Ascending aorta (tissue), 2 donors: Measurements from ENCODE around the gene ANKRD6. TPM values are rescaled to one million over a fixed set of nuclear protein-coding genes. Genes with fewer than 3 reads are reported as not detected.

ENCODE experiments used
- DNase-seq, 2 donors: peaks; one replicate each; pipeline ENCODE4 v3.0.0-alpha.2; 2019; ENCODE audit warnings: low spot score in 2 of 2
- H3K27ac ChIP-seq, 2 donors: fragments of 200-600 bp; sonication (generic); one replicate each; pipeline ENCODE4 v1.5.1; 2016 to 2017; ENCODE audit warnings: mild to moderate bottlenecking in 1 of 2
- H3K27me3 ChIP-seq: fragments of 200-600 bp; sonication (generic); one replicate; pipeline ENCODE4 v1.5.1; 2017
- H3K36me3 ChIP-seq, 2 donors: fragments of 200-600 bp; sonication (generic); one replicate each; pipeline ENCODE4 v1.5.1; 2016
- H3K4me1 ChIP-seq, 2 donors: fragments of 200-600 bp; sonication (generic); one replicate each; pipeline ENCODE4 v1.5.1; 2016 to 2017; ENCODE audit warnings: mild to moderate bottlenecking in 1 of 2
- H3K4me3 ChIP-seq, 2 donors: fragments of 200-600 bp; sonication (generic); one replicate each; pipeline ENCODE4 v1.5.1; 2016 to 2017; ENCODE audit warnings: mild to moderate bottlenecking in 1 of 2
- H3K9me3 ChIP-seq, 2 donors: fragments of 200-600 bp; sonication (generic); one replicate each; pipeline ENCODE4 v1.5.1; 2016
- CTCF ChIP-seq, 3 experiments: fragments of 200-600 bp in 2 of 3; fragments of 450-650 bp in 1 of 3; sonication (generic) in 2 of 3; IDR thresholded peaks; one replicate each; pipeline ENCODE4 v1.5.1; 2016 to 2019; ENCODE audit warnings: antibody characterized with exemption in 3 of 3, mild to moderate bottlenecking in 1 of 3, moderate library complexity in 1 of 3
- intact Hi-C: fragments of 100-400 bp; cut with DNase I; formaldehyde crosslinking; loops from one replicate; pipeline ENCODE4 v1.15.1; 2023
- total RNA-seq: library from RNA; depleted of rRNA; stranded (reverse); fragments of >200 nt; gene quantifications from one replicate; pipeline ENCODE4 v1.1.0, GENCODE V29; 2016

ANKRD6 gene
- total RNA-seq, 1 donor from 2014 or later: 32.2 TPM

DNA sequence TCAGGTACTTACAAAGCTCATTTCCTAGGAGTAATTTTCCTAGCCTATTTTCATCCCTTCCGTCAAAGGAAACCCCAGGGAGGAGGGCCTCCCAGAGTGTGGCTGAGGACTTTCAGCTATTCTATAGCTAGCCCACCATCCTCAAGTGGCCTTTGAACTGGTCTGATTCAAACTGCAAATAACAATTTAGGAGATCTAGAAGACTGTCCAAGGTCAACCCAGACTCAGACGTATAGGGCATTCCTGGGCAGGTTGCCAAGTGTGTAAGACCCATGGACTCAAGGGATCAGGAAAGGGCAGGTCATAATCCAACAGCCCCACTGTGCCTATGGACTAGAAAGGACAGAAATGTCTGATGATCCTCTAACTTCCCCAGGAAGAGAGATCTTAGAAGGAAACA is 18.7 kb upstream of the ANKRD6 start:
- DNase-seq: no peak
- Histone ChIP-seq H3K36me3 (no peaks in the 10 kb centered on the region), H3K4me1 (no peaks in the 10 kb centered on the region), H3K27ac (no peak overlapping the region), H3K9me3 (no peaks in the 10 kb centered on the region), H3K27me3 (no peaks in the 10 kb centered on the region), H3K4me3 (no peak overlapping the region)
- intact Hi-C loops: no loop called here
- TF ChIP-seq CTCF (IDR thresholded peaks at IDR 0.05): no peak

GRCh38 chr6:89415185-89415584 is 17.8 kb upstream of the ANKRD6 start:
- H3K4me3 ChIP-seq: no peak overlapping the region
- H3K27me3 ChIP-seq: no peaks in the 10 kb centered on the region
- no peak overlapping the region for H3K27ac ChIP-seq
- DNase-seq: no peak
- no peaks in the 10 kb centered on the region for H3K36me3 ChIP-seq
- H3K9me3 ChIP-seq: no peaks in the 10 kb centered on the region
- intact Hi-C loops: no loop called here
- no peaks in the 10 kb centered on the region for H3K4me1 ChIP-seq
- TF ChIP-seq CTCF (IDR thresholded peaks at IDR 0.05): no peak

GRCh38 chr6:89416796-89417195 is 16.2 kb upstream of the ANKRD6 start:
- no peak overlapping the region for H3K4me3 ChIP-seq
- H3K27ac ChIP-seq: no peak overlapping the region
- no peaks in the 10 kb centered on the region for H3K27me3 ChIP-seq
- H3K4me1 ChIP-seq: no peaks in the 10 kb centered on the region
- H3K9me3 ChIP-seq: no peaks in the 10 kb centered on the region
- intact Hi-C loops: no loop called here
- TF ChIP-seq CTCF (IDR thresholded peaks at IDR 0.05): no peak
- H3K36me3 ChIP-seq: no peaks in the 10 kb centered on the region
- DNase-seq: no peak

GRCh38 chr6:89430201-89430962 is 2.6 kb upstream of the ANKRD6 start:
- intact Hi-C loops: no loop called here
- H3K36me3 ChIP-seq: no peaks in the 10 kb centered on the region

GRCh38 chr6:89433252-89434149 is 549 bp downstream of the ANKRD6 start:
- peak in 1 of 2 donors; percentile 75 for DNase-seq

More at GRCh38 chr6:89430201-89430962, 2.6 kb upstream of the ANKRD6 start:
- Histone ChIP-seq H3K4me3 (peak overlapping the region in 1 of 2 donors; percentile 16), H3K9me3 (no peaks in the 10 kb centered on the region), H3K27ac (no peak overlapping the region), H3K27me3 (no peaks in the 10 kb centered on the region), H3K4me1 (peaks cover 0 to 6% of the 10 kb centered on the region in 2 donors)
- DNase-seq: no peak
- no peak for TF ChIP-seq CTCF (IDR thresholded peaks at IDR 0.05)

More at GRCh38 chr6:89433252-89434149, 549 bp downstream of the ANKRD6 start:
- H3K36me3 ChIP-seq: no peaks in the 10 kb centered on the region
- no peaks in the 10 kb centered on the region for H3K9me3 ChIP-seq
- H3K4me1 ChIP-seq: peaks cover 3 to 10% of the 10 kb centered on the region in 2 donors
- no peaks in the 10 kb centered on the region for H3K27me3 ChIP-seq
- peak in 1 of 3 experiments; percentile 4 for TF ChIP-seq CTCF (IDR thresholded peaks at IDR 0.05)
- peak overlapping the region; percentile 52 to 69 for H3K27ac ChIP-seq
- intact Hi-C loops: loop anchor here (1.0 kb wide), 4 partner anchors 50 to 205 kb away; partner anchors contain the start of gene LYRM2
- peak overlapping the region; percentile 85 to 97 for H3K4me3 ChIP-seq
